Astrocyte (in vitro differentiated cells and primary cell): ENCODE data around the gene HOXB1. TPM values are rescaled to one million over a fixed set of nuclear protein-coding genes. Genes with fewer than 3 reads are reported as not detected.
"Not testable (repeated sequence)": the region's sequence is repeated elsewhere in the genome, so short reads cannot be mapped to it uniquely, and the experiment has no call there.

Experiments
- DNase-seq: peaks from one replicate; pipeline ENCODE4 v3.0.0-alpha.2; 2010; ENCODE audit warnings: low read depth
- FAIRE-seq: peaks from 2 replicates; lab custom pipeline; 2011; peaks lifted over from hg19 to GRCh38; lab: Jason Lieb, UNC
- H2AFZ ChIP-seq: 2 replicates; pipeline ENCODE4 v1.6.0; 2012; ENCODE audit warnings: low read depth, low read length, inconsistent platforms
- H3K27ac ChIP-seq: 2 replicates; pipeline ENCODE4 v1.5.1; 2011; ENCODE audit warnings: low read depth, low read length, inconsistent platforms
- H3K27me3 ChIP-seq: 2 replicates; pipeline ENCODE4 v1.6.0; 2011; ENCODE audit warnings: low read length, inconsistent platforms; ENCODE audit not compliant: insufficient read depth
- H3K36me3 ChIP-seq: 2 replicates; pipeline ENCODE4 v1.5.1; 2011; ENCODE audit warnings: low read length, inconsistent platforms; ENCODE audit not compliant: insufficient read depth
- H3K4me1 ChIP-seq: 2 replicates; pipeline ENCODE4 v1.5.1; 2011; ENCODE audit warnings: low read length, inconsistent platforms; ENCODE audit not compliant: insufficient read depth
- H3K4me2 ChIP-seq: 2 replicates; pipeline ENCODE4 v1.6.0; 2012; ENCODE audit warnings: low read length, inconsistent platforms
- H3K4me3 ChIP-seq: 2 replicates; pipeline ENCODE4 v1.5.1; 2011; ENCODE audit warnings: low read depth, mild to moderate bottlenecking, low read length, inconsistent platforms; ENCODE audit not compliant: insufficient read depth
- H3K79me2 ChIP-seq: 2 replicates; pipeline ENCODE4 v1.6.0; 2012; ENCODE audit warnings: mild to moderate bottlenecking, low read length, inconsistent platforms; ENCODE audit not compliant: insufficient read depth
- H3K9ac ChIP-seq: 2 replicates; pipeline ENCODE4 v1.6.0; 2012; ENCODE audit warnings: mild to moderate bottlenecking, low read length, inconsistent platforms
- H3K9me3 ChIP-seq: 2 replicates; pipeline ENCODE4 v1.5.1; 2012; ENCODE audit warnings: low read depth, mild to moderate bottlenecking, low read length, inconsistent platforms; ENCODE audit not compliant: insufficient read depth
- H4K20me1 ChIP-seq: 2 replicates; pipeline ENCODE4 v1.6.0; 2012; ENCODE audit warnings: low read length, inconsistent platforms; ENCODE audit not compliant: insufficient read depth
- H3K27ac Mint-ChIP-seq: one replicate; pipeline ENCODE4 v1.8.0; 2021; ENCODE audit warnings: mild to moderate bottlenecking, mixed read lengths; ENCODE audit not compliant: unreplicated experiment
- H3K27me3 Mint-ChIP-seq: one replicate; pipeline ENCODE4 v1.8.0; 2021; ENCODE audit warnings: low read depth, mixed read lengths; ENCODE audit not compliant: unreplicated experiment
- H3K36me3 Mint-ChIP-seq: one replicate; pipeline ENCODE4 v1.8.0; 2021; ENCODE audit warnings: low read depth, mixed read lengths; ENCODE audit not compliant: unreplicated experiment
- H3K4me1 Mint-ChIP-seq: one replicate; pipeline ENCODE4 v1.8.0; 2021; ENCODE audit warnings: low read depth, mixed read lengths; ENCODE audit not compliant: unreplicated experiment
- H3K4me3 Mint-ChIP-seq: one replicate; pipeline ENCODE4 v1.8.0; 2021; ENCODE audit warnings: mild to moderate bottlenecking, moderate library complexity, mixed read lengths; ENCODE audit not compliant: unreplicated experiment
- H3K9me3 Mint-ChIP-seq: one replicate; pipeline ENCODE4 v1.8.0; 2021; ENCODE audit warnings: mild to moderate bottlenecking, mixed read lengths; ENCODE audit not compliant: unreplicated experiment
- CTCF ChIP-seq: IDR thresholded peaks from 2 replicates; pipeline ENCODE4 v1.5.1; 2011; ENCODE audit warnings: low read depth, mild to moderate bottlenecking, inconsistent platforms, low read length, moderate library complexity; ENCODE audit not compliant: insufficient read depth
- EZH2 ChIP-seq: IDR thresholded peaks from 2 replicates; pipeline ENCODE4 v1.6.1; 2012; ENCODE audit warnings: mild to moderate bottlenecking, low read length, inconsistent platforms; ENCODE audit not compliant: insufficient read depth
- total RNA-seq: library from RNA; stranded (reverse); gene quantifications from 2 replicates; pipeline ENCODE4 v1.2.1, GENCODE V29; 2021

Gene HOXB1
- total RNA-seq, 1 donor from 2014 or later: not detected

- Histone ChIP-seq H3K4me3 (no peak overlapping the region), H3K4me1 (peaks cover 16% of the 10 kb centered on the region), H2AFZ (no peak overlapping the region), H3K9me3 (no peaks in the 10 kb centered on the region), H3K36me3 (no peaks in the 10 kb centered on the region), H3K27me3 (peaks cover 3% of the 10 kb centered on the region), H3K9ac (no peak overlapping the region), H3K79me2 (no peaks in the 10 kb centered on the region), H3K27ac (no peak overlapping the region), H4K20me1 (no peaks in the 10 kb centered on the region), H3K4me2 (no peak overlapping the region)
- TF ChIP-seq CTCF (no peak), EZH2 (no peak)
- H3K36me3 Mint-ChIP-seq: no peaks in the 10 kb centered on the region
- no peak overlapping the region for H3K4me3 Mint-ChIP-seq
- peaks cover 3% of the 10 kb centered on the region for H3K9me3 Mint-ChIP-seq
- H3K27me3 Mint-ChIP-seq: peaks cover 38% of the 10 kb centered on the region
- no peak for FAIRE-seq
- DNase-seq: no peak
- peaks cover 14% of the 10 kb centered on the region for H3K4me1 Mint-ChIP-seq
- H3K27ac Mint-ChIP-seq: no peak overlapping the region
Observed at GRCh38 chr17:48510381-48510760, 20.4 kb downstream of the HOXB1 start.

- H3K9ac ChIP-seq, H2AFZ ChIP-seq, H3K4me3 ChIP-seq, H3K27ac ChIP-seq, H3K36me3 ChIP-seq, H3K9me3 Mint-ChIP-seq, H4K20me1 ChIP-seq, H3K4me3 Mint-ChIP-seq, DNase-seq, H3K9me3 ChIP-seq, H3K36me3 Mint-ChIP-seq, H3K27ac Mint-ChIP-seq, H3K79me2 ChIP-seq, H3K27me3 ChIP-seq, FAIRE-seq, H3K4me2 ChIP-seq: not testable (repeated sequence)
- peaks cover 17% of the 10 kb centered on the region for H3K4me1 ChIP-seq
- Mint-ChIP-seq H3K4me1 (peaks cover 14% of the 10 kb centered on the region), H3K27me3 (peaks cover 33% of the 10 kb centered on the region)
Observed at GRCh38 chr17:48509708-48510107, 21.1 kb downstream of the HOXB1 start.

GRCh38 chr17:48506246-48506645, 24.6 kb downstream of the HOXB1 start:
- H3K27ac Mint-ChIP-seq: peak overlapping the region; percentile 67

More at GRCh38 chr17:48506246-48506645, 24.6 kb downstream of the HOXB1 start:
- peak overlapping the region; percentile 29 for H3K4me2 ChIP-seq
- no peak overlapping the region for H3K9ac ChIP-seq
- no peaks in the 10 kb centered on the region for H3K27me3 ChIP-seq
- FAIRE-seq: no peak
- no peak overlapping the region for H3K4me3 ChIP-seq
- H4K20me1 ChIP-seq: no peaks in the 10 kb centered on the region
- H3K36me3 Mint-ChIP-seq: no peaks in the 10 kb centered on the region
- no peak for DNase-seq
- TF ChIP-seq EZH2 (no peak), CTCF (no peak)
- no peaks in the 10 kb centered on the region for H3K36me3 ChIP-seq
- H3K9me3 Mint-ChIP-seq: no peaks in the 10 kb centered on the region
- no peaks in the 10 kb centered on the region for H3K79me2 ChIP-seq
- no peak overlapping the region for H2AFZ ChIP-seq
- peaks cover 31% of the 10 kb centered on the region for H3K27me3 Mint-ChIP-seq
- H3K4me1 ChIP-seq: peaks cover 14% of the 10 kb centered on the region
- no peak overlapping the region for H3K4me3 Mint-ChIP-seq
- H3K27ac ChIP-seq: peak overlapping the region; percentile 11
- H3K9me3 ChIP-seq: no peaks in the 10 kb centered on the region
- H3K4me1 Mint-ChIP-seq: peaks cover 10% of the 10 kb centered on the region
